Measurements from ENCODE around the gene ZNF653. TPM values are rescaled to one million over a fixed set of nuclear protein-coding genes. Genes with fewer than 3 reads are reported as not detected.

Gene ZNF653
- total and polyA plus RNA-seq, 2 donors (not counting 1 experiment from before 2014, with no cell fraction given), result 24.2 to 26.2 TPM

DNA sequence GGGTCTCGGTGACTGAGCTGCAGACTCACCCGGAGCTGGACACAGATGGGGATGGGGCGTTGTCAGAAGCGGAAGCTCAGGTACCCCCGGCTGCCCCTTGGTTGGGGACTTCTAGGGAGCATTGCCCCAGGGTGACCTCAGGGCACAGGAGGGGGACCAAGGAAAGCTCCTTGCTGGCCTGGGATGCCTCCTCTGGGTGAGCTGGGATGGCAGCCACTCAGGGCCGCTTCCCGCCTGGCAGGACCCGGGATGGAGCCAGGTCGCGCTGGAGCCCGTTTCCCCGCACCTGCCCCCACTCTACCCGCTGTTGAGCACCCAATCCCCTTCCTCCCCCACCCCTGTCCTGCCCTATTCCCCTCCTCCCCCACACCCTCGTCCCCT lies 59.4 kb downstream of the ZNF653 start:
- peaks cover 5% of the 10 kb centered on the region for H3K79me2 ChIP-seq (ENCODE audit: control insufficient read depth, insufficient read depth, low read length)
- H4K20me1 ChIP-seq (ENCODE audit: control insufficient read depth, insufficient read depth, low read length, poor library complexity, severe bottlenecking), result peaks cover 54% of the 10 kb centered on the region
- peak; percentile 15 for DNase-seq
- no peaks in the 10 kb centered on the region for H3K27me3 ChIP-seq (replicated peaks in 1 of 4; ENCODE audit: control extremely low read depth in 1 of 4, control insufficient read depth in 3 of 4, insufficient read depth in 4 of 4, low read length in 3 of 4)
- no peak overlapping the region for H3K9ac ChIP-seq (ENCODE audit: low read length)
- Mint-ChIP-seq H3K27ac (no peak overlapping the region), H3K4me1 (no peaks in the 10 kb centered on the region), H3K4me3 (no peak overlapping the region), H3K27me3 (no peaks in the 10 kb centered on the region), H3K9me3 (ENCODE audit: insufficient read depth) (no peaks in the 10 kb centered on the region)
- no peak overlapping the region for H3K4me3 ChIP-seq (ENCODE audit: control extremely low read depth in 1 of 5, extremely low read depth in 1 of 5, insufficient read depth in 1 of 5, low read depth in 2 of 5, low read length in 4 of 5)
- 97% methylated on average over 14 of the region's 14 CpGs for WGBS (ENCODE audit: insufficient coverage)
- no peak for TF ChIP-seq EZH2 (IDR thresholded peaks at IDR 0.05; ENCODE audit: borderline replicate concordance, insufficient read depth, low read depth, low read length, poor library complexity, severe bottlenecking)
- TF ChIP-seq, protein P1, sequence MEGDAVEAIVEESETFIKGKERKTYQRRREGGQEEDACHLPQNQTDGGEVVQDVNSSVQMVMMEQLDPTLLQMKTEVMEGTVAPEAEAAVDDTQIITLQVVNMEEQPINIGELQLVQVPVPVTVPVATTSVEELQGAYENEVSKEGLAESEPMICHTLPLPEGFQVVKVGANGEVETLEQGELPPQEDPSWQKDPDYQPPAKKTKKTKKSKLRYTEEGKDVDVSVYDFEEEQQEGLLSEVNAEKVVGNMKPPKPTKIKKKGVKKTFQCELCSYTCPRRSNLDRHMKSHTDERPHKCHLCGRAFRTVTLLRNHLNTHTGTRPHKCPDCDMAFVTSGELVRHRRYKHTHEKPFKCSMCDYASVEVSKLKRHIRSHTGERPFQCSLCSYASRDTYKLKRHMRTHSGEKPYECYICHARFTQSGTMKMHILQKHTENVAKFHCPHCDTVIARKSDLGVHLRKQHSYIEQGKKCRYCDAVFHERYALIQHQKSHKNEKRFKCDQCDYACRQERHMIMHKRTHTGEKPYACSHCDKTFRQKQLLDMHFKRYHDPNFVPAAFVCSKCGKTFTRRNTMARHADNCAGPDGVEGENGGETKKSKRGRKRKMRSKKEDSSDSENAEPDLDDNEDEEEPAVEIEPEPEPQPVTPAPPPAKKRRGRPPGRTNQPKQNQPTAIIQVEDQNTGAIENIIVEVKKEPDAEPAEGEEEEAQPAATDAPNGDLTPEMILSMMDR (IDR thresholded peaks at IDR 0.05), result no peak
- no peak overlapping the region for H2AFZ ChIP-seq (ENCODE audit: insufficient read depth, low read depth, low read length, poor library complexity, severe bottlenecking)
- no peak overlapping the region for H3K27ac ChIP-seq (ENCODE audit: low read length in 2 of 2)
- H3K9me3 ChIP-seq (ENCODE audit: control extremely low read depth in 1 of 3, control insufficient read depth in 2 of 3, insufficient read depth in 1 of 3, low read length in 2 of 3), result no peaks in the 10 kb centered on the region
- ChIA-PET CTCF (interaction anchor here (0.6 to 4.2 kb wide), 8 partner anchors 24 to 155 kb away, joined by 3 to 27 read pairs (median 5); partner anchors contain the start of gene SWSAP1), POLR2A (no interaction called here)
- no peak for ATAC-seq (ENCODE audit: low read depth)
- H3K36me3 ChIP-seq (replicated peaks in 1 of 2; ENCODE audit: control extremely low read depth in 1 of 2, control insufficient read depth in 1 of 2, extremely low read depth in 1 of 2, insufficient read depth in 2 of 2, low read length in 1 of 2), result peaks cover 0 to 81% of the 10 kb centered on the region in 2 experiments
- no peaks in the 10 kb centered on the region for H3K4me1 ChIP-seq (ENCODE audit: control insufficient read depth in 2 of 2, insufficient read depth in 2 of 2, low read length in 2 of 2)
- intact Hi-C loops (cut with micrococcal nuclease), result no loop called here
- H3K4me2 ChIP-seq (replicated peaks; ENCODE audit: low read depth, low read length, poor library complexity, severe bottlenecking), result no peak overlapping the region

DNA sequence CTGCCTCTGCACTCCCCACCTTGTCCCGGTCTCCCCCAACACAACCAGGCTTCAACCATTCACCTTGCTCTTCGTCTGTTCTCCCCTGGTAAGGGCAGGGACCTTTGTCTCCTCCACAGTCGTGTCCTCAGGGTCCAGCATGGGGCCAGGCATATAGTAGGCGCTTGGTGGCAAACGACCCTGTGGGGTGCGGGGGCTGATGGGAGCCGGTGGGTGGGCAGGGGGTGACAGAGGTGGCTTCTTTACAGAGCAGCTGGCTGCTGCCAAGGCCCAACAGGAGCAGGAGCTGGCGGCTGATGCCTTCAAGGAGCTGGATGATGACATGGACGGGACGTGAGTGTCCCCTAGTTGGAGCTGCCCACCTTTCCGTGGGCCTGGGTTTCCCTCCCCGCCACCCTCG lies 60.5 kb downstream of the ZNF653 start:
- H3K27me3 Mint-ChIP-seq, result no peaks in the 10 kb centered on the region
- H3K27ac Mint-ChIP-seq, result no peak overlapping the region
- no peak for ATAC-seq (ENCODE audit: low read depth)
- ChIA-PET CTCF (interaction anchor here (1.0 to 4.2 kb wide), 9 partner anchors 10 to 318 kb away, joined by 3 to 27 read pairs (median 4); partner anchors contain the start of genes PRKCSH and SWSAP1), POLR2A (interaction anchor here (0.7 kb wide), 1 partner anchor 153 kb away, joined by 3 read pairs; no protein-coding TSS in a partner anchor)
- H3K9ac ChIP-seq (ENCODE audit: low read length), result no peak overlapping the region
- peaks cover 4% of the 10 kb centered on the region for H3K4me1 Mint-ChIP-seq
- peaks cover 11% of the 10 kb centered on the region for H3K79me2 ChIP-seq (ENCODE audit: control insufficient read depth, insufficient read depth, low read length)
- no peak overlapping the region for H3K4me3 ChIP-seq (ENCODE audit: control extremely low read depth in 1 of 5, extremely low read depth in 1 of 5, insufficient read depth in 1 of 5, low read depth in 2 of 5, low read length in 4 of 5)
- H3K4me2 ChIP-seq (replicated peaks; ENCODE audit: low read depth, low read length, poor library complexity, severe bottlenecking), result no peak overlapping the region
- H3K27ac ChIP-seq (ENCODE audit: low read length in 2 of 2), result no peak overlapping the region
- H3K36me3 ChIP-seq (replicated peaks in 1 of 2; ENCODE audit: control extremely low read depth in 1 of 2, control insufficient read depth in 1 of 2, extremely low read depth in 1 of 2, insufficient read depth in 2 of 2, low read length in 1 of 2), result peaks cover 0 to 90% of the 10 kb centered on the region in 2 experiments
- H4K20me1 ChIP-seq (ENCODE audit: control insufficient read depth, insufficient read depth, low read length, poor library complexity, severe bottlenecking), result peaks cover 60% of the 10 kb centered on the region
- WGBS (ENCODE audit: insufficient coverage), result 95% methylated on average over 11 of the region's 13 CpGs
- intact Hi-C loops (cut with micrococcal nuclease), result no loop called here
- H3K4me1 ChIP-seq (ENCODE audit: control insufficient read depth in 2 of 2, insufficient read depth in 2 of 2, low read length in 2 of 2), result no peaks in the 10 kb centered on the region
- no peak overlapping the region for H3K4me3 Mint-ChIP-seq
- H3K27me3 ChIP-seq (replicated peaks in 1 of 4; ENCODE audit: control extremely low read depth in 1 of 4, control insufficient read depth in 3 of 4, insufficient read depth in 4 of 4, low read length in 3 of 4), result no peaks in the 10 kb centered on the region
- TF ChIP-seq, protein P1 (IDR thresholded peaks at IDR 0.05), result no peak
- no peak for TF ChIP-seq EZH2 (IDR thresholded peaks at IDR 0.05; ENCODE audit: borderline replicate concordance, insufficient read depth, low read depth, low read length, poor library complexity, severe bottlenecking)
- no peak for DNase-seq
- H3K9me3 Mint-ChIP-seq (ENCODE audit: insufficient read depth), result no peaks in the 10 kb centered on the region
- no peaks in the 10 kb centered on the region for H3K9me3 ChIP-seq (ENCODE audit: control extremely low read depth in 1 of 3, control insufficient read depth in 2 of 3, insufficient read depth in 1 of 3, low read length in 2 of 3)
- H2AFZ ChIP-seq (ENCODE audit: insufficient read depth, low read depth, low read length, poor library complexity, severe bottlenecking), result no peak overlapping the region
